ENCODE measurements around the gene CUX1.

GRCh38 chr7:101915000-101915399 is 97.6 kb downstream of the CUX1 start:
- TF ChIP-seq GATA2 (IDR thresholded peaks at IDR 0.05; ENCODE audit: low read depth, low read length) (no peak), GATA3 (IDR thresholded peaks at IDR 0.05; ENCODE audit: low read depth, low read length) (no peak)

Measured in SH-SY5Y (cell line).